Mucosa of descending colon (tissue), 3 donors: ENCODE measurements around the gene TRAK1. TPM values are rescaled to one million over a fixed set of nuclear protein-coding genes. Genes with fewer than 3 reads are reported as not detected.
A peak's percentile ranks its signal among the peaks of the same experiment; 100 is the strongest.

Experiments
- ATAC-seq: fragments of 200-7000 bp; cut with Tn5 transposase; one replicate; pipeline ENCODE4 v1.9.1; 2020; ENCODE audit warnings: mild to moderate bottlenecking, moderate library complexity
- DNase-seq, 3 donors: peaks; one replicate each; pipeline ENCODE4 v3.0.0-alpha.2; 2020
- H3K36me3 ChIP-seq: fragments of 200-600 bp; one replicate; pipeline ENCODE4 v1.8.0; 2021; ENCODE audit warnings: low read depth, mild to moderate bottlenecking
- H3K4me1 ChIP-seq: fragments of 200-600 bp; one replicate; pipeline ENCODE4 v1.8.0; 2021; ENCODE audit warnings: low read depth, mild to moderate bottlenecking
- H3K4me3 ChIP-seq: fragments of 200-600 bp; one replicate; pipeline ENCODE4 v1.8.0; 2021; ENCODE audit warnings: mild to moderate bottlenecking
- H3K9me3 ChIP-seq: fragments of 200-600 bp; one replicate; pipeline ENCODE4 v1.8.0; 2021; ENCODE audit warnings: mild to moderate bottlenecking
- CTCF ChIP-seq: fragments of 200-600 bp; IDR thresholded peaks from one replicate; pipeline ENCODE4 v1.8.0; 2022; ENCODE audit warnings: antibody characterized with exemption, mild to moderate bottlenecking
- intact Hi-C, 2 donors: fragments of 100-400 bp; cut with DNase I in 1 of 2; cut with micrococcal nuclease in 1 of 2; formaldehyde crosslinking; loops; one replicate each; pipeline versions ENCODE4 v1.11.0 to v1.11.1; 2022; cut with DNase I, micrococcal nuclease
- total RNA-seq, 3 donors: library from RNA; stranded (reverse); fragmentation: NEBNext Ultra II Directional in 2 of 3; extraction: Animal tissue kit (Norgen Biotek cat#: 25700) in 2 of 3; gene quantifications; one replicate each; pipeline versions ENCODE4 v1.2.1 to v1.2.4, GENCODE V29; 2021 to 2023
- donor health status: DM: no; HTN: no; CAD: no; lungs with moderate emphysema.
- donor health status: DM: no; HTN: no; CAD: no.
- donor health status: DM: no; HTN: yes; CAD: no.

TRAK1 gene
- total RNA-seq, 3 donors from 2014 or later: 61.8 to 104 (median 83.4) TPM

GRCh38 chr3:42114130-42114725, 23.1 kb downstream of the TRAK1 start:
- intact Hi-C loops: no loop called here
- no peak for TF ChIP-seq CTCF
- Histone ChIP-seq H3K4me3 (no peak overlapping the region), H3K9me3 (no peaks in the 10 kb centered on the region), H3K4me1 (peaks cover 6% of the 10 kb centered on the region), H3K36me3 (no peaks in the 10 kb centered on the region)
- DNase-seq (no peak), ATAC-seq (no peak)

GRCh38 chr3:42115215-42115614, 24.1 kb downstream of the TRAK1 start:
- H3K4me1 ChIP-seq: peaks cover 7% of the 10 kb centered on the region
- no peaks in the 10 kb centered on the region for H3K36me3 ChIP-seq
- intact Hi-C loops: loop anchor here in 1 of 2 donors (5.0 kb wide), 1 partner anchor 77 kb away; no protein-coding TSS in a partner anchor
- no peak for DNase-seq
- ATAC-seq: no peak
- no peak for TF ChIP-seq CTCF
- no peak overlapping the region for H3K4me3 ChIP-seq
- H3K9me3 ChIP-seq: no peaks in the 10 kb centered on the region

GRCh38 chr3:42115946-42116345, 24.8 kb downstream of the TRAK1 start:
- H3K4me1 ChIP-seq: peaks cover 10% of the 10 kb centered on the region
- no peak for TF ChIP-seq CTCF
- no peaks in the 10 kb centered on the region for H3K36me3 ChIP-seq
- intact Hi-C loops: loop anchor here in 1 of 2 donors (5.0 kb wide), 1 partner anchor 76 kb away; no protein-coding TSS in a partner anchor
- DNase-seq: no peak
- no peak for ATAC-seq
- H3K9me3 ChIP-seq: no peaks in the 10 kb centered on the region
- H3K4me3 ChIP-seq: no peak overlapping the region

- Histone ChIP-seq H3K36me3 (no peaks in the 10 kb centered on the region), H3K9me3 (no peaks in the 10 kb centered on the region), H3K4me1 (peaks cover 10% of the 10 kb centered on the region), H3K4me3 (no peak overlapping the region)
- DNase-seq: no peak
- no peak for TF ChIP-seq CTCF
- intact Hi-C loops: loop anchor here in 1 of 2 donors (5.0 kb wide), 1 partner anchor 76 kb away; no protein-coding TSS in a partner anchor
- ATAC-seq: no peak
These were observed 25.3 kb downstream of the TRAK1 start for GRCh38 chr3:42116466-42116865.

- Histone ChIP-seq H3K36me3 (no peaks in the 10 kb centered on the region), H3K4me3 (no peak overlapping the region), H3K9me3 (no peaks in the 10 kb centered on the region), H3K4me1 (peaks cover 10% of the 10 kb centered on the region)
- ATAC-seq (peak; percentile 64), DNase-seq (peak in 2 of 3 donors; percentile 52 to 67)
- intact Hi-C loops: loop anchor here in 1 of 2 donors (5.0 kb wide), 1 partner anchor 75 kb away; no protein-coding TSS in a partner anchor
- peak; percentile 34 for TF ChIP-seq CTCF
These were observed 26.2 kb downstream of the TRAK1 start for GRCh38 chr3:42117175-42118008.
